Measurements from ENCODE around the gene SLC5A12. TPM values are rescaled to one million over a fixed set of nuclear protein-coding genes. Genes with fewer than 3 reads are reported as not detected.
A peak's percentile ranks its signal among the peaks of the same experiment; 100 is the strongest.

Gene SLC5A12
- total RNA-seq, 4 donors from 2014 or later: not detected

DNA sequence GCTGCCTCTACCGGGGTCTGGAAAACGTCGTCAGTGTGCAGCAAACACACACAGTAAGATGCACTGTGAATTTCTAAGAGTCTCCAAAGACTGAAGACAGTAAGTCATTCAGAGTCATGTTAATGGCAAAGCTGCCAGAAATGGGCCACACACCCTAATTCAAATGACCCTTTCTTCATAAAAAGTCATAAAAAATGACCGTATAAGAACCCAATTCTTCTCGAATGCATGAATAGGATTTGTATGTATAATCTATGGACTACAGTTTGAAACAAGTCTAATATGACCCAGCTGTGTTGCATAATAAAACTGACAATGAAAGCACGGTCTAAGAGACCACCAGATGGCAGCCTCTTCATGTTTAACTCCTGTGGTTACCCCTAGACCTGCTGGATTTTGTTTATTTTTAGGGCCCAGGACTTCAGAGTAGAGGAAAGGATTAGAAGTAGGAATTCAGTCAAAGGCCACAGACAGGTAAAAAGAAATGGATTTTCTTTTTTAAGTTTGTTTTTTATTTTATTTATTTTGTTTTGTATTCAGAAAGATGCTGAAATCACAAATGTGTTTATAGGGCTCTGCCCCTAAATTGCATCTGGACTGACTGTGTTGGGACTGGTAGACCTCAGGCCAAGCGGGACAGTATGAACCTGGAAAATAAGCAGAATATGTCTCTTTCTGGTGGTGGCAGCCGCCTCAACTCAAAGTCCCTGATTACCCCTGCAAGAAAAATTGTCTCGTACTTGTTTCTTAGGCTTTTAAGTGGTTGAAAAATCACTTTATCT lies 32.1 kb upstream of the SLC5A12 start:
- H3K36me3 ChIP-seq: no peaks in the 10 kb centered on the region
- no peaks in the 10 kb centered on the region for H3K27me3 ChIP-seq
- WGBS: 43% methylated on average over 9 of the region's 9 CpGs
- DNase-seq (ENCODE audit: extremely low spot score): no peak
- TF ChIP-seq POLR2AphosphoS5 (IDR thresholded peaks at IDR 0.05) (peak in 1 of 2 donors; percentile 9), POLR2A (IDR thresholded peaks at IDR 0.05; ENCODE audit: low read depth) (no peak)
- TF ChIP-seq, protein P1, sequence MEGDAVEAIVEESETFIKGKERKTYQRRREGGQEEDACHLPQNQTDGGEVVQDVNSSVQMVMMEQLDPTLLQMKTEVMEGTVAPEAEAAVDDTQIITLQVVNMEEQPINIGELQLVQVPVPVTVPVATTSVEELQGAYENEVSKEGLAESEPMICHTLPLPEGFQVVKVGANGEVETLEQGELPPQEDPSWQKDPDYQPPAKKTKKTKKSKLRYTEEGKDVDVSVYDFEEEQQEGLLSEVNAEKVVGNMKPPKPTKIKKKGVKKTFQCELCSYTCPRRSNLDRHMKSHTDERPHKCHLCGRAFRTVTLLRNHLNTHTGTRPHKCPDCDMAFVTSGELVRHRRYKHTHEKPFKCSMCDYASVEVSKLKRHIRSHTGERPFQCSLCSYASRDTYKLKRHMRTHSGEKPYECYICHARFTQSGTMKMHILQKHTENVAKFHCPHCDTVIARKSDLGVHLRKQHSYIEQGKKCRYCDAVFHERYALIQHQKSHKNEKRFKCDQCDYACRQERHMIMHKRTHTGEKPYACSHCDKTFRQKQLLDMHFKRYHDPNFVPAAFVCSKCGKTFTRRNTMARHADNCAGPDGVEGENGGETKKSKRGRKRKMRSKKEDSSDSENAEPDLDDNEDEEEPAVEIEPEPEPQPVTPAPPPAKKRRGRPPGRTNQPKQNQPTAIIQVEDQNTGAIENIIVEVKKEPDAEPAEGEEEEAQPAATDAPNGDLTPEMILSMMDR (IDR thresholded peaks at IDR 0.05): peak; percentile 75 to 86 (median 82)
- intact Hi-C loops (cut with DNase I): loop anchor here (1.0 to 10.0 kb wide), 2 partner anchors 371 to 405 kb away; no protein-coding TSS in a partner anchor
- no peaks in the 10 kb centered on the region for H3K9me3 ChIP-seq
- peaks cover 0 to 31% (median 25%) of the 10 kb centered on the region in 4 donors for H3K4me1 ChIP-seq
- no peak overlapping the region for H3K27ac ChIP-seq (replicated peaks in 1 of 4)
- H3K4me3 ChIP-seq: no peak overlapping the region

DNA sequence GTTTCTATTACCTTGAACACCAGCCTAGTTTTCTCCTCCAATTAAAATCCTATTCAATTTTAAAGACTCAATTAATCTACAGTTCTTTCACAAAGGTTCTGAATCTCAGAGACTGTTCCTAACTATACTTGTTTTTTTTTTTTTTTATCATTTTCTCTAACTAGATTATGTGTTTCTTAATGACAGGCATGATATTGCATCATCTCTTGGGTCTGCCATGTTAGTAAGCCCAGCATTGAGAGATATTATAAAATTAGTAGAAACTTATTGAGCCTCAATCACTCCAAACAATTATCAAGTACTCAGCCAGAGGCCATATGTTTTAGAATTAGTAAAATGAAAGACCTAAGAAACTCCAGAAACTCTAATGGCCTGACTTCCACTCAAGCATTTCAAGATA lies 28.1 kb upstream of the SLC5A12 start:
- DNase-seq (ENCODE audit: extremely low spot score): no peak
- no peak for TF ChIP-seq POLR2AphosphoS5 (IDR thresholded peaks at IDR 0.05)
- TF ChIP-seq, protein P1 (IDR thresholded peaks at IDR 0.05): no peak
- H3K36me3 ChIP-seq: no peaks in the 10 kb centered on the region
- H3K27ac ChIP-seq (replicated peaks in 1 of 4): no peak overlapping the region
- H3K4me3 ChIP-seq: no peak overlapping the region
- H3K4me1 ChIP-seq: peaks cover 0 to 10% (median 7%) of the 10 kb centered on the region in 4 donors
- H3K9me3 ChIP-seq: no peaks in the 10 kb centered on the region
- no peaks in the 10 kb centered on the region for H3K27me3 ChIP-seq
- intact Hi-C loops (cut with DNase I): loop anchor here (10.0 kb wide), 1 partner anchor 375 kb away; no protein-coding TSS in a partner anchor

DNA sequence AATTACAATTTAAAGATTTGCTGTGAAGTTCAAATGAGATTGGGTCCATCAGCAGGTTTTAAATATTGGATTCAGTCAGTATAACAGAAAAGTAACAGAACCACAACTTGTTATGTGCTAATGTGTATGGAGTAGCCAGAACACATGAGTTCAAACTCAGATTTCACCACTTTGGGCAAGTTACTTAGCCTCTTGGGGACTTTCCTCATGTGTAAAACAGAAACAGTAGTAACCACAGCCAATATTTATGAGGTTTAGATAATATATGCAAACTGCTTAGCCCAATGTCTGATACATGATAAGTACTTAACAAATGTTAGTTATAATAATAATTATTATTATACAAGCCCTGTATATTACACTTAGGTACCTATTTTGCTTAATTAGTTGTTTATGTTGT lies 21.8 kb upstream of the SLC5A12 start:
- H3K27me3 ChIP-seq: no peaks in the 10 kb centered on the region
- intact Hi-C loops (cut with DNase I): no loop called here
- H3K27ac ChIP-seq (replicated peaks in 1 of 4): no peak overlapping the region
- H3K9me3 ChIP-seq: no peaks in the 10 kb centered on the region
- DNase-seq (ENCODE audit: extremely low spot score): no peak
- no peaks in the 10 kb centered on the region for H3K36me3 ChIP-seq
- TF ChIP-seq EP300 (IDR thresholded peaks at IDR 0.05) (no peak), POLR2A (IDR thresholded peaks at IDR 0.05; ENCODE audit: low read depth) (no peak), POLR2AphosphoS5 (IDR thresholded peaks at IDR 0.05) (no peak)
- TF ChIP-seq, protein P1 (IDR thresholded peaks at IDR 0.05): no peak
- H3K4me1 ChIP-seq: peaks cover 0 to 10% (median 10%) of the 10 kb centered on the region in 4 donors
- H3K4me3 ChIP-seq: no peak overlapping the region

DNA sequence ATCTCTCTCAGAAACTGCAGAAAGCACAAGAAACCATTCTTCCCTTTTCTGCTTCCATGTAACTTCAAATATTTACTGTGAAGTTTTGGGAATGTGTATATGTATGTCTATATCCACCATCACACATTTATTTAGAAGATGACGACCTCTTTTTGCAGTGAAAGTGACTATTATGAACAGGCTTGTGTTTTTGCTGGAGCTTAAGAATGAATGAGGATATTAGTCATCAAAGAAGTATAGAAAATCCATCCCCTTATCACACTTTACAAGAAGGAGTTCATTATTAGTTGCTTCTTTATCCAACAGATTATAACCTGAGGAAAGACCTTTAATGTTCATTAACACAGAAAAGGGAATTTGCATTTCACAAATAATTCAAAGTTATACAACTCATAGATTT lies 21.1 kb upstream of the SLC5A12 start:
- H3K36me3 ChIP-seq: no peaks in the 10 kb centered on the region
- intact Hi-C loops (cut with DNase I): no loop called here

More for the DNA sequence above, 21.1 kb upstream of the SLC5A12 start:
- no peaks in the 10 kb centered on the region for H3K9me3 ChIP-seq
- 76% methylated on average over 1 of the region's 1 CpG for WGBS
- DNase-seq (ENCODE audit: extremely low spot score): no peak
- no peak overlapping the region for H3K27ac ChIP-seq (replicated peaks in 1 of 4)
- H3K4me3 ChIP-seq: no peak overlapping the region
- TF ChIP-seq, protein P1 (IDR thresholded peaks at IDR 0.05): no peak
- TF ChIP-seq POLR2AphosphoS5 (IDR thresholded peaks at IDR 0.05) (no peak), EP300 (IDR thresholded peaks at IDR 0.05) (no peak), POLR2A (IDR thresholded peaks at IDR 0.05; ENCODE audit: low read depth) (no peak)
- H3K4me1 ChIP-seq: peaks cover 0 to 10% (median 10%) of the 10 kb centered on the region in 4 donors
- no peaks in the 10 kb centered on the region for H3K27me3 ChIP-seq

Measured in esophagus muscularis mucosa (tissue), 4 donors.